SK-N-SH (cell line): ENCODE measurements around the gene DGKD. TPM values are rescaled to one million over a fixed set of nuclear protein-coding genes. Genes with fewer than 3 reads are reported as not detected.

Source experiments
- CTCF ChIA-PET: fragments of 300-600, 350-600 bp; formaldehyde crosslinking; extraction: SDS; loops from one replicate; lab custom pipeline; 2021; lab: Yijun Ruan, JAX
- POLR2A ChIA-PET: fragments of 350-600 bp; sonication (Branson Sonifier 250); formaldehyde crosslinking; extraction: SDS; loops from one replicate; lab custom pipeline; 2020; ENCODE audit warnings: antibody characterized with exemption, inconsistent platforms; lab: Yijun Ruan, JAX
- DNase-seq: peaks from one replicate; pipeline ENCODE4 v3.0.0; 2012
- H2AFZ ChIP-seq: fragments of 200-600 bp; sonication (generic); 2 replicates; pipeline ENCODE4 v1.8.1; 2016; ENCODE audit warnings: antibody characterized with exemption, mild to moderate bottlenecking, low read depth
- H3F3A ChIP-seq: fragments of 200-600 bp; sonication (generic); replicated peaks from 2 replicates; pipeline ENCODE3; 2016; ENCODE audit warnings: antibody characterized with exemption, mild to moderate bottlenecking; ENCODE audit not compliant: insufficient read depth
- H3K27ac ChIP-seq, 2 experiments: fragments of 200-500 bp in 1 of 2; fragments of 200-600 bp in 1 of 2; sonication (Bioruptor generic) in 1 of 2; sonication (generic), shearing (Covaris generic) in 1 of 2; 2 replicates each; pipeline versions ENCODE4 v1.5.1 to v1.6.1; 2014 to 2016; ENCODE audit warnings: low read depth in 2 of 2, inconsistent platforms in 1 of 2, low read length in 1 of 2, mild to moderate bottlenecking in 1 of 2, mixed read lengths in 1 of 2
- H3K27me3 ChIP-seq: fragments of 200-600 bp; sonication (generic), shearing (Covaris generic); 2 replicates; pipeline ENCODE4 v1.6.1; 2016; ENCODE audit warnings: mixed run types; ENCODE audit not compliant: insufficient read depth
- H3K36me3 ChIP-seq, 2 experiments: fragments of 200-500 bp in 1 of 2; fragments of 200-600 bp in 1 of 2; sonication (Bioruptor generic) in 1 of 2; sonication (generic) in 1 of 2; replicated peaks in 1 of 2; 2 replicates each; pipeline versions ENCODE3 to v1.5.1; 2014 to 2016; ENCODE audit warnings: low read length in 1 of 2, mild to moderate bottlenecking in 1 of 2; ENCODE audit not compliant: insufficient read depth in 2 of 2, control insufficient read depth in 1 of 2
- H3K4me1 ChIP-seq, 2 experiments: fragments of 200-500 bp in 1 of 2; fragments of 200-600 bp in 1 of 2; sonication (Bioruptor generic) in 1 of 2; sonication (generic), shearing (Covaris generic) in 1 of 2; 2 replicates each; pipeline versions ENCODE4 v1.5.1 to v1.6.1; 2014 to 2016; ENCODE audit warnings: low read depth in 1 of 2, low read length in 1 of 2, mixed run types in 1 of 2; ENCODE audit not compliant: insufficient read depth in 2 of 2, control insufficient read depth in 1 of 2
- H3K4me2 ChIP-seq: fragments of 200-600 bp; sonication (generic), shearing (Covaris generic); 2 replicates; pipeline ENCODE4 v1.6.1; 2017; ENCODE audit warnings: mixed run types
- H3K4me3 ChIP-seq, 2 experiments: fragments of 200-500 bp in 1 of 2; fragments of 200-600 bp in 1 of 2; sonication (Bioruptor generic) in 1 of 2; sonication (generic), shearing (Covaris generic) in 1 of 2; 2 replicates each; pipeline versions ENCODE4 v1.5.1 to v1.8.1; 2014 to 2016; ENCODE audit warnings: low read depth in 2 of 2, inconsistent platforms in 1 of 2, low read length in 1 of 2, mild to moderate bottlenecking in 1 of 2, mixed read lengths in 1 of 2, moderate library complexity in 1 of 2
- H3K79me2 ChIP-seq: fragments of 200-600 bp; sonication (generic); 2 replicates; pipeline ENCODE4 v1.8.1; 2017; ENCODE audit warnings: mild to moderate bottlenecking; ENCODE audit not compliant: insufficient read depth
- H3K9ac ChIP-seq: fragments of 200-600 bp; sonication (generic); 2 replicates; pipeline ENCODE4 v1.6.1; 2017; ENCODE audit warnings: mixed run types
- H3K9me2 ChIP-seq: fragments of 200-600 bp; sonication (generic); 2 replicates; pipeline ENCODE4 v1.6.1; 2017; ENCODE audit warnings: mixed run types
- H3K9me3 ChIP-seq: fragments of 200-600 bp; sonication (generic); 2 replicates; pipeline ENCODE4 v1.6.1; 2017; ENCODE audit warnings: mixed run types, mild to moderate bottlenecking, moderate library complexity
- H4K20me1 ChIP-seq: fragments of 200-600 bp; sonication (generic); 2 replicates; pipeline ENCODE4 v1.6.1; 2017; ENCODE audit warnings: mild to moderate bottlenecking, mixed run types; ENCODE audit not compliant: insufficient read depth
- CTCF ChIP-seq: fragments of 200-600 bp; sonication (generic); IDR thresholded peaks from 2 replicates; pipeline ENCODE4 v1.6.1; 2017; ENCODE audit warnings: antibody characterized with exemption, mild to moderate bottlenecking, moderate library complexity
- FOXJ3 ChIP-seq: sonication (generic); formaldehyde crosslinking; IDR thresholded peaks from 2 replicates; pipeline ENCODE4 v1.5.1; 2020; ENCODE audit warnings: mild to moderate bottlenecking, missing genetic modification reagents
- FOXM1 ChIP-seq: IDR thresholded peaks from 2 replicates; pipeline ENCODE4 v1.4.0; 2012; ENCODE audit warnings: low read depth, mild to moderate bottlenecking
- GABPA ChIP-seq: IDR thresholded peaks from 2 replicates; pipeline ENCODE4 v1.4.0; 2012; ENCODE audit warnings: low read depth, mild to moderate bottlenecking
- IRF3 ChIP-seq: fragments of 150-350 bp; IDR thresholded peaks from 2 replicates; pipeline ENCODE4 v1.6.1; 2016; ENCODE audit warnings: mild to moderate bottlenecking, low read depth, low read length
- MEF2A ChIP-seq: IDR thresholded peaks from 2 replicates; pipeline ENCODE4 v1.4.0; 2012; ENCODE audit warnings: low read depth, borderline replicate concordance
- NFIC ChIP-seq: IDR thresholded peaks from 2 replicates; pipeline ENCODE4 v1.4.0; 2012; ENCODE audit warnings: borderline replicate concordance
- NRF1 ChIP-seq: IDR thresholded peaks from 2 replicates; pipeline ENCODE4 v1.6.1; 2012; ENCODE audit warnings: low read depth, mild to moderate bottlenecking, low read length
- POLR2AphosphoS5 ChIP-seq: IDR thresholded peaks from 2 replicates; pipeline ENCODE4 v1.6.1; 2012; ENCODE audit warnings: low read depth, low read length
- RCOR1 ChIP-seq: fragments of 150-350 bp; IDR thresholded peaks from 2 replicates; pipeline ENCODE4 v1.6.1; 2017; ENCODE audit warnings: antibody characterized with exemption, low read length
- SIN3A ChIP-seq: IDR thresholded peaks from 2 replicates; pipeline ENCODE4 v1.6.1; 2012; ENCODE audit warnings: low read depth, mild to moderate bottlenecking, low read length, moderate library complexity, borderline replicate concordance
- SMC3 ChIP-seq: IDR thresholded peaks from 2 replicates; pipeline ENCODE4 v1.6.1; 2012; ENCODE audit warnings: low read depth, low read length, improper control_type of control experiment
- TAF1 ChIP-seq: IDR thresholded peaks from 2 replicates; pipeline ENCODE4 v1.6.1; 2012; ENCODE audit warnings: low read depth, mild to moderate bottlenecking, low read length, moderate library complexity, borderline replicate concordance
- WGBS: methylation state at CpG from one replicate; pipeline ENCODE4 v1.1.6; 2017; ENCODE audit warnings: low lambda C conversion rate; 5-methylcytosine and 5-hydroxymethylcytosine counted together
- polyA plus RNA-seq, 3 experiments: library from polyadenylated mRNA; depleted of rRNA; stranded (reverse); fragments of >200 nt; gene quantifications; 2 replicates each; pipeline ENCODE4 v1.2.3, GENCODE V29; 2012
- TF ChIP-seq, protein P1 (sequence below): IDR thresholded peaks from 2 replicates; pipeline ENCODE4 v1.4.0; 2012; ENCODE audit warnings: low read depth, borderline replicate concordance
- TF ChIP-seq, protein P2 (sequence below): IDR thresholded peaks from 2 replicates; pipeline ENCODE4 v1.4.0; 2012; ENCODE audit warnings: low read depth, borderline replicate concordance

The DGKD gene
- polyA plus RNA-seq, 1 of the 3 experiments (the other 2 are of a cell fraction) = 21.7 TPM

DNA sequence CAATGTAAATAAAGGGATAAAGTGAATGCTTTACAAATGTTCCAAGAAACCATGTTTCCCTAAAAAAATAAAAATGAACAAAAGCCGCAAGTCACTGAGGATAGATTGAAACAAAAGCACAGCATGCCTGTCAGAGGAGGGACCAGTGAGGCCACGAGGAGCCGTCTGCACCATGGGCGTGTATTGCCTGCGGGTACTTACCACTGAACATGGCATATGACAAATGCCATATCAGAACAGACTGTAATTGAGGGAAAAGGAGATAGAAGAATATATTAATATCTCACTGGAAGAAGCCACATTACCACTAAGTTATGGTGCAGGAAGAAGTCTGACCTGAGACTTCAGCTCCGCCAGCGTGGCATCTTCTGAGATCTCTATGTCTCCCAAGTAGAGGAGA lies 136.5 kb downstream of the DGKD start (continued):
- TF ChIP-seq, protein P1, sequence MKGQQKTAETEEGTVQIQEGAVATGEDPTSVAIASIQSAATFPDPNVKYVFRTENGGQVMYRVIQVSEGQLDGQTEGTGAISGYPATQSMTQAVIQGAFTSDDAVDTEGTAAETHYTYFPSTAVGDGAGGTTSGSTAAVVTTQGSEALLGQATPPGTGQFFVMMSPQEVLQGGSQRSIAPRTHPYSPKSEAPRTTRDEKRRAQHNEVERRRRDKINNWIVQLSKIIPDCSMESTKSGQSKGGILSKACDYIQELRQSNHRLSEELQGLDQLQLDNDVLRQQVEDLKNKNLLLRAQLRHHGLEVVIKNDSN = no peak
- no peak for TF ChIP-seq SIN3A
- TF ChIP-seq RCOR1 = no peak
- no peak for TF ChIP-seq TAF1
- TF ChIP-seq MEF2A = no peak

GRCh38 chr2:233491326-233491725 lies 137.0 kb downstream of the DGKD start:
- no peak overlapping the region for H2AFZ ChIP-seq
- DNase-seq = no peak
- peaks cover 30 to 33% of the 10 kb centered on the region in 2 experiments for H3K36me3 ChIP-seq
- peaks cover 35% of the 10 kb centered on the region for H3F3A ChIP-seq
- H3K27ac ChIP-seq = no peak overlapping the region
- H3K79me2 ChIP-seq = no peaks in the 10 kb centered on the region
- no peaks in the 10 kb centered on the region for H4K20me1 ChIP-seq
- H3K9me3 ChIP-seq = no peaks in the 10 kb centered on the region
- no peak overlapping the region for H3K9ac ChIP-seq
- ChIA-PET CTCF (no interaction called here), POLR2A (no interaction called here)
- no peak overlapping the region for H3K4me2 ChIP-seq
- H3K9me2 ChIP-seq = no peaks in the 10 kb centered on the region
- no peaks in the 10 kb centered on the region for H3K27me3 ChIP-seq
- no peak for TF ChIP-seq POLR2AphosphoS5
- TF ChIP-seq MEF2A = no peak
- no peak for TF ChIP-seq CTCF
- no peak for TF ChIP-seq FOXJ3 (CRISPR knock-in tag)
- TF ChIP-seq SMC3 = no peak
- no peak for TF ChIP-seq FOXM1
- TF ChIP-seq IRF3 = no peak
- no peak overlapping the region for H3K4me3 ChIP-seq
- WGBS = 89% methylated on average over 3 of the region's 3 CpGs
- peaks cover 2 to 26% of the 10 kb centered on the region in 2 experiments; a peak in 3 of 4 replicates for H3K4me1 ChIP-seq

DNA sequence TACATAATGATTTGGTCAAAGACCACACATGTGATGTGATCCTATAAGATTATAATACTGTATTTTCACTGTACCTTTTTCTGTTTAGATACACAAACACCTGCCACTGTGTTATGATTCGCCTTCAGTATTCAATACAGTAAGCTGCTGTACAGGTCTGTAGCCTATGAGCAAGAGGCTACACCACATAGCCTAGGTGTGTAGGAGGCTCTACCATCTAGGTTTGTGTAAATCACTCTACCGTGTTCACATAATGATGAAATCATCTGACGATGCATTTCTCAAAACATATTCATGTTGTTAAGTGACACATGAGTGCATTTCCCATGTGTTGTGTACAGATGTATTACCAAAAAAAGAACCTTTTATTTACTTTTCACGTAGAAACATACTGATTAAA lies 137.8 kb downstream of the DGKD start:
- Histone ChIP-seq H4K20me1 (no peaks in the 10 kb centered on the region), H3K9ac (no peak overlapping the region), H3K4me1 (peaks cover 2 to 20% of the 10 kb centered on the region in 2 experiments; a peak in 3 of 4 replicates), H2AFZ (no peak overlapping the region)
- 97% methylated on average over 4 of the region's 4 CpGs for WGBS
- TF ChIP-seq NRF1 (no peak), NFIC (no peak), TAF1 (no peak), GABPA (no peak), CTCF (no peak), RCOR1 (no peak)
- TF ChIP-seq, protein P2, sequence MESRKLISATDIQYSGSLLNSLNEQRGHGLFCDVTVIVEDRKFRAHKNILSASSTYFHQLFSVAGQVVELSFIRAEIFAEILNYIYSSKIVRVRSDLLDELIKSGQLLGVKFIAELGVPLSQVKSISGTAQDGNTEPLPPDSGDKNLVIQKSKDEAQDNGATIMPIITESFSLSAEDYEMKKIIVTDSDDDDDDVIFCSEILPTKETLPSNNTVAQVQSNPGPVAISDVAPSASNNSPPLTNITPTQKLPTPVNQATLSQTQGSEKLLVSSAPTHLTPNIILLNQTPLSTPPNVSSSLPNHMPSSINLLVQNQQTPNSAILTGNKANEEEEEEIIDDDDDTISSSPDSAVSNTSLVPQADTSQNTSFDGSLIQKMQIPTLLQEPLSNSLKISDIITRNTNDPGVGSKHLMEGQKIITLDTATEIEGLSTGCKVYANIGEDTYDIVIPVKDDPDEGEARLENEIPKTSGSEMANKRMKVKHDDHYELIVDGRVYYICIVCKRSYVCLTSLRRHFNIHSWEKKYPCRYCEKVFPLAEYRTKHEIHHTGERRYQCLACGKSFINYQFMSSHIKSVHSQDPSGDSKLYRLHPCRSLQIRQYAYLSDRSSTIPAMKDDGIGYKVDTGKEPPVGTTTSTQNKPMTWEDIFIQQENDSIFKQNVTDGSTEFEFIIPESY = no peak
- TF ChIP-seq, all 33 proteins: peak for 0
- H3K9me2 ChIP-seq = no peaks in the 10 kb centered on the region
- no peak overlapping the region for H3K4me3 ChIP-seq
- ChIA-PET CTCF (no interaction called here), POLR2A (no interaction called here)
- no peaks in the 10 kb centered on the region for H3K27me3 ChIP-seq
- no peak overlapping the region for H3K4me2 ChIP-seq
- H3F3A ChIP-seq = peaks cover 30% of the 10 kb centered on the region
- H3K36me3 ChIP-seq = peaks cover 30 to 41% of the 10 kb centered on the region in 2 experiments
- H3K27ac ChIP-seq = no peak overlapping the region
- no peak for DNase-seq
- no peaks in the 10 kb centered on the region for H3K9me3 ChIP-seq
- H3K79me2 ChIP-seq = no peaks in the 10 kb centered on the region
